HG03520 (cell line): ENCODE data around the gene NMNAT2.

Experiments used
- ATAC-seq: cut with Tn5 transposase; IDR thresholded peaks from one replicate; pipeline ENCODE4 v1.9.1; 2021; ENCODE audit warnings: mild to moderate bottlenecking, moderate library complexity; ENCODE audit not compliant: unreplicated experiment

The NMNAT2 gene

DNA sequence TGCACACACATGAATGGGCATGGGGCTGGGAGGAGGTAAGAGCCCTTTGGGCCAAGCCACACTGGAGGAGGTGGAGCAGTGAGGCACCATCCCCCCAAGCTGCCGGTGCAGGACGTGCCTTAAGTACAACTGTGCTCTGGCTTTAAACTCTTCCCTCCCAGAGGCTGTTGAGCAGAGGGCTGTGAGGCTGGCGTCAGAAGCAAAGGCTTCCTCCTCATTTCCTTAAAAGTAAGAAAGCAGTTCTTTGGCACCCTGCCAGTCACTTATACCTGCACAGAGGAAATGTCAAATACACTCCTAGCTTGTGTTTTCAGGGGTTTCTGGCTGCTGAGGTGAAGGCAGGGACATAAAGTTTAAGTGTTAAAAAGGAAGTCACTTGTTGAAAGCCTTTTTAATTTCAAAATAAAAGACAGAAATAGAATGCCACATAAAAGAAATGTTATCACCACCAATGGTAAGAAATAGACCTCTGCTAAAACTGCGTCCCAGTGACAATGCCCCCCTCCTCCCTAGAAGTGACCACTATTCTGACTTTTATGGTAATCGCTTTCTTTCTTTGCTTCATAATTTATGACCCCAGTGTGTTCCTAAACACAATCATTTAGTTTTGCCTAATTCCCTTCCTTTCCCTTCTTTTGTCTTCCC is 199.1 kb downstream of the NMNAT2 start:
- ATAC-seq, result no peak

DNA sequence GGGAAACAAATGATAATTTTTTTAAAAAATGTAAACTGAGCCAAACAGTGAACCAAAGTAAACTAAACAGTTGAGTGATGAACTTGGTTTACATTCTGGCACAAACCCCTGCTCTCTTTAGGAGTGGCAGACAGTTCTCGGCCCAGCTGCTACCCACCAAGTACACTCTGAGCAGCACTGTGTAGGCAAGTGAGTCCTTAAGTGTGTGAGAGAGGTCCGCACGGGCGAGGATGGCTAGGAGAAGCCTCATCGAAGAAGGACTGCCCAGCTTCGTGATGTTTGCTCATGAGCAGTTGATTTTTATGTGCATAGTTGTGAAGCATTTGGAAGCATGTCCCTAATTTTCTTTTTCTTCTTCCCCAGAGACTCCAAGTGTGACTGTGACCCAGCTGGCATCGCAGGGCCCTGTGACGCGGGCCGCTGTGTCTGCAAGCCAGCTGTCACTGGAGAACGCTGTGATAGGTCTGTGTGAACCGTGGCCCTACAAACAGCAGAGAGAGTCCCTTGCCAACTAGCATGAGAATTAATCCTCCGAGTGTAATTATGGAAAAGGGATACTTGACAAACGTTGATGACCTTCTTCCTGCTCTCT is 200.1 kb downstream of the NMNAT2 start:
- no peak for ATAC-seq

DNA sequence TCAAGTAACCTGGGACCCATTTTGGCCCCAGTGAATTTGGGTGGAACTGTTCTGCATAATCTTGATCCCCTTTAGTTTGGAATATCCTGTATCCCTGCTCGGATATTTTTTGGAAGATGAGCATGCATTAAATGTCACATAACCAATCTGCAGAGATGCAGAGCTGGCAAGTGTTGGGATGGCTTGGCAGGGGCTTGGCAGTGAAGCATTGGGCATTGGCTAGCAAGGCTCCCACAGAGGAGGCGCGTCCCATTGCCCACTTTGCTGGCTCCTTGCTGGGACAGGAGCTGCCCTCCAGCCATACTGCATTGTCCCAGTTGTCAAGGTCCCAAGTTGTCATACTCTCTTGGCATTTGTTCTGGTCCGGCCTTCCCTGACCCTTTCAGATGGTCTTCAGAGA is 202.2 kb downstream of the NMNAT2 start:
- ATAC-seq, result no peak

DNA sequence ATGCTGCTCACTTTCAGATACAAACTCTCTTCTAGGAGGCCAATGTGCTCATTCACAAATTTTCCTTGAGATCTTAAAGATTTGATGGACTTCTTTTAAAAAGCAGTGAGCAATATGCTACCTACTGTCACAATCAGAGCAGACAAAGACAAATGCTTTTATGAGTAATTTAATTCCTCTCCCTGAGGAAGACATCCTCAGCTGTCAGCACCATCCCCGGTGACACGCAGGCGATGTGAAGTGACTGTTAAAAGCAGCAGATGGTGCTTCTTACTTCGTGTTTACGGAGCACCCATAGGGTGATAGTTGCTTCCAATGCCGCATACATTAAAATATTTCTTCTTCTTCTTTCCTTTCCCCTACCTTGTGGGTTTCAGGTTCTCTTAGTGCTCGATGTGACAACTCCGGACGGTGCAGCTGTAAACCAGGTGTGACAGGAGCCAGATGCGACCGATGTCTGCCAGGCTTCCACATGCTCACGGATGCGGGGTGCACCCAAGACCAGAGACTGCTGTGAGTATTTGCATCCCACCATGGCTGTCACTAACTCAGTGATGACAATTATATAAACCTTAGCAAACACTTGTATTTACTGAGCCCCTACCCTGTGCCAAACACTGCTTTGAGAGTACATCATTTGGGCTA is 203.0 kb downstream of the NMNAT2 start:
- ATAC-seq, result no peak

DNA sequence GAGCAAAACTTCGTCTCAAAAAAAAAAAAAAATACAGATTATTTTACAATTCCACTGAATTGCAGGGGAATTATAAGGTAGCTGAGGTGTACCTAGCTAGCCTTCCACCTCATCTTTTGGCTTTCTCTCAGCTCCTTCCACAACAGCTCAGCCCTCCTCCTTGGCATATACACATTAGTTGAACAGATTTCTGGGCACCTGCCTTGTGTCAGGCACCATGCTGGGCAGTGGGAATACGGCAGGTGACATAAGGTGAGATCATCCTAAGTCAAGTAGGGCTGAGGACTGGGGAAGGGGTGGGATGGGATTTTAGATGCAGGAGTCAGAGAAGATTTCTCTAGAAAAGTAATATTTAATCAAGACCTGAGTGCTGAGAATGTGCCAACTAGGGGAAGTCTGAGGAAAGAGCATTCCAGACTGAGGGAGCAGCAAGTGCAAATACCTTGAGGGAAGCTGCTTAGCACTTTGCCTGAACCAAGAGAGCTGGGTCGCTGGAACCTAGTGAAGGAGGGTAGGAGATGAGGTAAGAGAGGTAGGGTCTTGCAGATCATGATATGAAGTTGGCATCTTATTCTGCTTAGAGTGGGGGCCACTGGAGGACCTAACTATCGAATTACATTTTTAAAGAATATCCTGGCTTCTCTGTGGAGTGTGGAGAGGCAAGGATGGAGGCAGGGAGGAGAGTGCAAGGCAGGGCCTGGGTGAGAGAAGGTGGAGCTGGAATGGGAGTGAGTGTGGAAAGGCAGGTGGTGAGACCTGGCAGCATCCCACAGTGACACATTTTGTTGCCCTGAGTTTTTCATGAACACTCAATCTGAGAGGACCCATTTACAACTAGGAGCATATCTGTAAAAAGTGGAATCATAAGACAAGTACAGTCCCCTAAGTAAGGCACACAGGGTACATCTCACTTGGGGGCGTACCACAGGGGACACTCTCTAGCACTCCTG is 203.9 kb downstream of the NMNAT2 start:
- no peak for ATAC-seq

DNA sequence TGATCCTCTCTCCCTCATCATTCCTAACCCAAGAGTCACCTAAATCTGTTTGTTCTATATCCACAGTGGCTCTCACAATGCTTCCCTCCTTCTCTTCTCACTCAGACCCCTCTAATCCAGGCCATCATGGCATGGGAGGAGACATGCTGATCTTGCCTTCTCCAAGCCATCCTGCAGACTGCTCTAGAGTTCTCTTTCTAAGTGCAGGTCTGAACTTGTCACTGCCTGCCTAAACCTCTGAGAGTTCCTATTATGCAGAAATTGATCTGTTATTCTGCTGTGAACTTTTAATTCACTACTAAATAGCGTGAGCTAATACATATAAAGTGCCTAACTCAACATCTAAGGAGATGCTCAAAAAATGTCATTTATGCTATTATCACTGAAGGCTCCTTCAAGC is 205.3 kb downstream of the NMNAT2 start:
- ATAC-seq, result no peak

DNA sequence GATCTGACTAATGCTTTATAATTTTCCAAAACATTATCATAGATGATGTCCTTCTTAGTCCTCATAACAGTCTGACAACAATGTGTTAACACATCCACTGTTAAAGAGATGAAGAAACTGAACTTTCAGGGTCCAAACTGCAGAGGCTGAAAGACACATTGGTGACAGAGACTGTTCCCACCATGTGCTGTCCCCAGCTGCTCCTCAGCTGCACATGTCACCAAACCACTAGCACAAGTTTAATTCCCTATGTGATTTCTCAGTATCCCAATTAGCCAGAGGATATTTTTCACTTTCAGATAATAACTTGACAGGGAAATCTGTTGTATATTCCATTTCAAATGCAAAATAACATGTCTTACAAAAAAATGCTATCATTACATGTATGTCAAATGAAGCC is 207.5 kb downstream of the NMNAT2 start:
- ATAC-seq, result no peak

DNA sequence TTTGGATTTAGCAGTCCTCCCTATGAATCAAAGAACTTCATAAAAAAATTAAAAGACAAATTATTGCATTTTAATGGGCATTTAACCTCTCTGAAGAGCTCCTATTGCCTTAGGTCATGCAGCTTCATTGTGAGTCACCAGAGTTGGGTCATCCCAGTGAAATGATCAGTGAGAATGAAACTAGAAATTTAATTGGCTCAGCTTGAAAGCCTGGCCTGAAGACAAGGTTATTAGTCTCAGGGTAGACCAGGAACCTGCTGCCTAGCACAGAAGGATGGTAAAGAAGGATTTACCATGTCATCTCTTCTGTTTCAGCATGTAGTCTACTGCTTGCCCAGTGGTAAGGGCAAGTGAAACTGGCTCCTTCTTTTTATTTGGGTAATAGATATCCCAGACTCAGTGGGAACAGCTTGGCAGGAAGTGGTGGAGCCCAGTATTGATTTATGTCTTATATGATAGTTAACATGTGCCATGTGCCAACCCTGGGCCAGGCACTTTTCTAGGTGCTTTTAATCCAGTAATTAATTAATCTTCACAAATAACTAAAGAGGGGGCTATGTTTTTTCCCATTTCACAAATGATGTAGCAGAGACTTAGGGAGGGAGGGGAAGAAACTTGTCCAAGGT is 208.5 kb downstream of the NMNAT2 start:
- ATAC-seq, result no peak

DNA sequence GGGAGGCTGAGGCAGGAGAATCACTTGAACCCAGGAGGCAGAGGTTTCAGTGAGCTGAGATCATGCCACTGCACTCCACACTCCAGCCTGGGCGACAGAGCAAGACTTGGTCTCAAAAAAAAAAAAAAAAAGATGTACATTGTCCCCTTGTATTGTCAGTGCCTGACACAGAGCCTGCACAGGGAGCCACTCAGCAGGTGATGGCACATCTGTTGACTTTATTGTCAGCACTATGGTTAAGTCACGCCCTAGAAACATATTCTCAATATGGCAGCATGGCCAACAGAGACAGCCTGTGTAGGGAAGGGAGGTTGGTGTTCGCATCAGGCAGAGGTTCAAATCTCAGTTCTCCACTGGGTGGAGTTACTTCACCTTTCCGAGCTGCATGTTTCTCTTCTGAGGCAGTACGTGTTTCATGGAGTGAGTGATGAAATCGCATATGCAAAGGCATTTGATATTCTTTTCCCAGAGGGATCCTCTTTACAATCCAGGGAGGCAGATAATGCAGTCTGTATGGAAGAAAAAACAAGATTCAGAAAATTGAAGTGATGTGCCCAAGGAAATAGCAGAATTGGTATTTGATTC is 211.6 kb downstream of the NMNAT2 start:
- no peak for ATAC-seq

DNA sequence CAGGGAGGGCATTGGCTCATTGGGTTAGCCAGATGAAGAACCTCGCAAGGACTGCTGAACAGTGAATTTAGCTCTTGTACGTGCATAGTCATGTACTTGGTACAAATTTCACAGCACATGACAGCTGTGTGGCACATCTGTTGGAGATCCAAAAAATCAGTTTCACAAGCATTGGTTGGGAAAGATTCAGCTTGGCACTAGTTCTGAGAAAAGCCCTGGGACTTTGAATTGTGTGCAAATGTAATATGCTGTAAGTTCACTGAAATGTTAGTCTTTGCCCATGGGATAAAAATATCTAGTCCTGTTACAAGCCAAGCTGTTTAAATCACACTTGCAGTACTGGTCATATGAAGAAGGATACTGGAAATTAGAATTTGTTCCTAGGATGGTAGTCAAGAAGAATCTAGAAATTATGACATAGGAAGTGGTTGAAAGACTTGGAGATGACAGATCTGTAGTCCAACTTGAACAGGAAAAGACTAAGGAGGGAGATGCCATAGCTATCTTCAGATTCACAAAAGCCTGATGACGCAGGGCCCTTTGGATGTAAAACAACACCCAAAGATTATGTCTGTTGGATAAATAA is 212.9 kb downstream of the NMNAT2 start:
- ATAC-seq, result no peak

DNA sequence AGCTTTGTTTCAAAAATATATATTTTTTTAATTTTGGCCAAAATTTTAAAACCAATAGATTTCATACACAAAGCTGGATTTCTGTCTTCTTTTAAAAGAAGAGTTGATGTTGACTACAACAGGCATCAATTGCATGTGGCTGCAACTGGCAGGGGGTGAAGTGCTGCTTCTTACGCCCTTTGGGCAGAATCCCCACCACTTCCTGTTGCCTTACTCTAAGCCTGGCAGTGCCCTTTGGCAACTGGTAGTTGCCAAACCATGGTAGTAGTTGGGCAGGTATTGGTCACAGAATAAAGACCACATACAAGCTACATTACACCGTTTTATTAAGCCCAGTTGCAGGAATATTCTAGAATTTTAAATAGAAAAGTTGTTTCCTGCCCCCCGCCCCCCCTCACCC is 215.1 kb downstream of the NMNAT2 start:
- no peak for ATAC-seq

DNA sequence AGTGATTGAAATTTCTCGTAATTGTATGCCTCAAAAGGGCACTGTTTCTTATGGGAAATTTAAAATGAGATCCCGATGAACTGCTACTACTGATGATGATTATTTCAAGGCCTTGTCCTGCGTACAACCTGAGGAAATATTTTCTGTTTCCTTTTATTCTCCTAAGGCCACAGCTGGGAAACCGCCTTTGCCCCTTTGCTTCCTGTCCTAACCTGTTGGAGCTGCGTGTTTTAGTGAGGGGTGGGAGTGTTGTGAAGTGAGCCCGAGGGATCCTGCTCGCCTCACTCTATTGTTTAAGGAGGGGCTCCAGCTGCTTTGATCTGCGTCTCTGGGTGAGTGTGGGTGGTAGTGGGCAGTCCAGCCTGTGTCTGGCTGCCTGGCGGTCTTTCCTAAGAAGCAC is 217.7 kb downstream of the NMNAT2 start:
- no peak for ATAC-seq

DNA sequence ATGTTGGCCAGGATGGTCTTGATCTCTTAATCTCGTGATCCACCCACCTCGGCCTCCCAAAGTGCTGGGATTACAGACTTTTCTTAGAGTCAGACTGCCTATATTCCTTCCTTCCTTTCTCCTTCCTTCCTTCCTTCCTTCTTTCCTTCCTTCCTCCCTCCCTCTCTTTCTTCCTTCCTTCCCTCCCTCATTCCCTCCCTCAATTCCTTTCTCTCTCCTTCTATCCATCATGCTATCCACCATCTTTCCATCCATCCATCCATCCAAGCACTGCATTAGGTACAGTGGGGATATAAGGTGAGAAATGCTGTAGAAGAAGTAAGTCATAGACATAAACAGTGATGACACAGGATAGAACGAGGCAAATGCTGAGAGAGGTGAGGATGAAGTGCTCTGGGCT is 218.9 kb downstream of the NMNAT2 start:
- ATAC-seq, result no peak

DNA sequence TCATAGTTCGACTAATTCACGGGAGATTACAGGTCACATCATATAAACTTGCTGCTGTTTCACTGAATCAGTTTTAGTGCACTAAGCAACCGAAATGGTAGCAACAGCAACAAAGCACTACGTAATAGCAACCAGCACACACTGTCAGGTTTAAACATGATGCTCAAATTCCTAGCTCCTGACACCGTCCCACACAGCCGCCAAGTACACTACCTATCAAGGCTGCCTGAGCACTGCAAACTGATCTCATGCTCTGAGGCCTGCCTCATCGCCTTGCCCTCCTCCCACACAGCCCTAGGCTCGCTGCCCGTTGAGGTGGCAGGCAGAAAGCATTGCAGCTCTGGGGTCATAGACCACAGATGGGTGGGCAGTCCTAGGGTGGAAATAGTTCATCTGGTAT is 219.7 kb downstream of the NMNAT2 start:
- no peak for ATAC-seq
